Measurements from ENCODE around the gene RASAL1. TPM values are rescaled to one million over a fixed set of nuclear protein-coding genes. Genes with fewer than 3 reads are reported as not detected.

Gene RASAL1
- polyA plus RNA-seq, 2 of the 4 experiments (the other 2 are of a cell fraction) = 0.30 to 0.34 TPM

DNA sequence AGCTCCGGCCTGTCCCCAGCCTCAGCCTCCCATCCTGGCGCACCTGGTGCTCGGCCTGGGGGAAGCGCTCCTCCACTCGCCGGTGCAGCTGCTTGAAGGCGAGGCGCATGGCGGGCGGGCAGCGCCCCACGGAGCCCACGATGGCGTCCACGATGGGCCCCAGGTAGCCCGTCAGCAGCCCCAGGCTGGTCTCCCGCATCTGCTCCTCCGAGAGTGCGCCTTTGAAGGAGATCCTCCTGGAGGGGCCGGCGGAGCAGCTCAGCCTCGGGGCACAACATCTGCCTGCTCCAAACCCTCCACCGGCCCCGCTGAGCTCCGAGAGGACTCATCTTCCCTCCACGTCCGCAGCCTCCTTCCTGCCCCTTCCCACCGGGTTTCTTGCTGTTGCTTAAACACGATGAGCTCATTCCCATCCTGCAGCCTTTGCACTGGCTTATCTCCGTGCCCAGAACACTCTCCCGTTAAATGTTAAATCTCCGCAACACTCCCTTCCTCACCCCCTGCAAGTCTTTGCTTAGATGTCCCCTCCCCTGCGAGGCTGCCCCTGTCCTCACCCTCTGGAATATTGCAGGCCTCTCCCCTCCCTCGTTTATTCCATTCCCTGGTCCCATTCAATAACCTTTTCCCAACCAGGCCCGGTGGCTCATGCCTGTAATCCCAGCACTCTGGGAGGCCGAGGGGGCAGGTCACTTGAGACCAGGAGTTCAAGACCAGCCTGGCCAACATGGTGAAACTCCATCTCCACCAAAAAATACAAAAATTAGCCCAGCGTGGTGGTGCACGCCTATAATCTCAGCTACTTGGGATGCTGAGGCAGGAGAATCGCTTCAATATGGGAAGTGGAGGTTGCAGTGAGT lies 23.3 kb downstream of the RASAL1 start (continued):
- no peak for TF ChIP-seq MYC (IDR thresholded peaks at IDR 0.05; ENCODE audit: borderline replicate concordance, low read length)
- TF ChIP-seq RAD21 (conservative IDR thresholded peaks at IDR 0.05 in 1 of 2, IDR thresholded peaks at IDR 0.05 in 1 of 2) = no peak

DNA sequence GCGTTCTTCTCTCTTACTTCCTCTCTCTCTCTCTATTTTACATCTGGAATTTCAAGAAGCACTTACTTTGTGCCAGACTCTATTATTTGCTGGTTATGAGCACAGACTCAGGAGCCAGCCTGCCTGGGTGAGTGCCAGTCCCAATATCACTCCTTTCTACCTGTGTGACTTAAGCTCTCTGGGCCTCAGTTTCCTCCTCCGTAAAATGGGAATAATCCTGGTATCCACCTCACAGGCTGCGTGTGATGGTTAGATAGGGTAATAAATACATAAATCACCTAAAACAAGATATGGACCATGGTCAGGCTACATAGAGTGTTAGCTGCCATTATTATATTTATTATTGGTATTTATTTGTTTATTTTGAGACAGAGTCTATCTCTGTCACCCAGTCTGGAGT lies 24.3 kb downstream of the RASAL1 start:
- no peak overlapping the region for H3K4me3 ChIP-seq
- CTCF ChIA-PET = interaction anchor here (1.0 to 4.9 kb wide), 5 partner anchors 13 to 84 kb away, joined by 3 to 22 read pairs (median 3); no protein-coding TSS in a partner anchor
- no peak for TF ChIP-seq RFX5 (IDR thresholded peaks at IDR 0.05)
- TF ChIP-seq, protein P1, sequence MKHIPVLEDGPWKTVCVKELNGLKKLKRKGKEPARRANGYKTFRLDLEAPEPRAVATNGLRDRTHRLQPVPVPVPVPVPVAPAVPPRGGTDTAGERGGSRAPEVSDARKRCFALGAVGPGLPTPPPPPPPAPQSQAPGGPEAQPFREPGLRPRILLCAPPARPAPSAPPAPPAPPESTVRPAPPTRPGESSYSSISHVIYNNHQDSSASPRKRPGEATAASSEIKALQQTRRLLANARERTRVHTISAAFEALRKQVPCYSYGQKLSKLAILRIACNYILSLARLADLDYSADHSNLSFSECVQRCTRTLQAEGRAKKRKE (CRISPR knock-in tag; IDR thresholded peaks at IDR 0.05; ENCODE audit: low read depth) = no peak
- FAIRE-seq (no peak), DNase-seq (ENCODE audit: low read depth in 1 of 2, low spot score in 1 of 2) (no peak), ATAC-seq (no peak)
- POLR2A ChIA-PET = no interaction called here
- H3K27ac ChIP-seq = no peak overlapping the region
- H3K9me3 ChIP-seq = no peaks in the 10 kb centered on the region
- 84% methylated on average over 3 of the region's 3 CpGs for WGBS (ENCODE audit: missing lambda C conversion rate)
- H3K4me2 ChIP-seq = no peak overlapping the region
- no peaks in the 10 kb centered on the region for H3K4me1 ChIP-seq

DNA sequence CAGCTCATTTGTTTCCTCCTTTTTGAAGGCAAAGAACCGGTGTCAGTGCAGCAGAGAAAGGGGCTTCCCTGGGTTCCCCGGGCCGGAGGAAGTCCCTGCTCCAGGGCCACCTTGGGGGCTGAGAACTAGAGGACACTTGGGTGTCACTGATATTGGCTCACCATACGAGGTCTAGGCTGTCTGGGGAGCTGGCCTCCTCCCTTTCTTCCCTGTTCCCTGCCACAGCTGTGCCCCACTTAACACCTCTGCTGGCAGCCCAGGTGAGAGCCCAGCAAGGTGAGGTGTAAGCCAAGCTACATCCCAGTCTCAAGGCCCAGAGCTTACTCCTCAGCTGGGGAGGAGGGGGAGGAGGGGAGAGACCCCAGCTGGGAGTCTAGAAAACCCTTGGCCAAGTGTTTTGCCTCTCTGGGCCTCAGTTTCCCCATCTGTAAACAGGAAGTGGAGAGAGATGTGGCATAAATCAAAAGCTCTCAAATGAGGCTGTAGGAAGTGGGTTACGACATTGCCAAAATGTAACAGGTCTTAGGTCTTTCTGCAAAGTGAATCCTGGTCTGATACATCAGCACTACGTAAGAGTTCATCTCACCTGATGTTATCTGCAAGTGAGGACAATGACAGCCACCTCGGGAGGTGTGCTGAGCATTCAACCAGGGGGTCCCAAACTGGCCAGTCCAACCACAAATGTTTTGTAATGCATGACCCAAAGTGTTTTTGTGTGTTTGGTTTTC lies 25.5 kb downstream of the RASAL1 start:
- 49% methylated on average over 7 of the region's 7 CpGs for WGBS (ENCODE audit: missing lambda C conversion rate)
- no peak for FAIRE-seq
- no peak for DNase-seq (ENCODE audit: low read depth in 1 of 2, low spot score in 1 of 2)

DNA sequence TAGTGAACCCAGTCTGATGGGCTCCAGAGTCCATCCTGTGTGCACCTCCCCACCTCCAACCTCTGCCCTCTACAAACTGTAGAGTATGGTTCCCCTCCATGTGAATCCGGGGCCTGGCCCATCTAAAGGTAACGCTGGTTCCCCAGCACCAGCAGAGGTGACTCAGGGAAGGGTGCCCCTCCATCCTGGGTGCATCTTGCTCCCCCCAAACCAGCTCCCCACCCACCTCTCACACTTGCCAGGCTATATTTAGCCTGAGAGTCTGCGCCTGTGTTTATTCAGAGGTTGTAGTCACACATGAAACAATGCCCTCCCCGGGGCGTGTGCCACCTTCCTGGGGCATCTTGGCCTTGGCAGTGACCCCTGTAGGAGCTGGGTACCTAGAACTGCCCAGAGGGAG lies 26.2 kb downstream of the RASAL1 start:
- CTCF ChIA-PET = interaction anchor here (1.0 to 4.9 kb wide), 3 partner anchors 12 to 65 kb away, joined by 3 to 22 read pairs (median 16); no protein-coding TSS in a partner anchor
- TF ChIP-seq, protein P2, sequence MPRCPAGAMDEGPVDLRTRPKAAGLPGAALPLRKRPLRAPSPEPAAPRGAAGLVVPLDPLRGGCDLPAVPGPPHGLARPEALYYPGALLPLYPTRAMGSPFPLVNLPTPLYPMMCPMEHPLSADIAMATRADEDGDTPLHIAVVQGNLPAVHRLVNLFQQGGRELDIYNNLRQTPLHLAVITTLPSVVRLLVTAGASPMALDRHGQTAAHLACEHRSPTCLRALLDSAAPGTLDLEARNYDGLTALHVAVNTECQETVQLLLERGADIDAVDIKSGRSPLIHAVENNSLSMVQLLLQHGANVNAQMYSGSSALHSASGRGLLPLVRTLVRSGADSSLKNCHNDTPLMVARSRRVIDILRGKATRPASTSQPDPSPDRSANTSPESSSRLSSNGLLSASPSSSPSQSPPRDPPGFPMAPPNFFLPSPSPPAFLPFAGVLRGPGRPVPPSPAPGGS (IDR thresholded peaks at IDR 0.05) = no peak
- TF ChIP-seq, protein P3, sequence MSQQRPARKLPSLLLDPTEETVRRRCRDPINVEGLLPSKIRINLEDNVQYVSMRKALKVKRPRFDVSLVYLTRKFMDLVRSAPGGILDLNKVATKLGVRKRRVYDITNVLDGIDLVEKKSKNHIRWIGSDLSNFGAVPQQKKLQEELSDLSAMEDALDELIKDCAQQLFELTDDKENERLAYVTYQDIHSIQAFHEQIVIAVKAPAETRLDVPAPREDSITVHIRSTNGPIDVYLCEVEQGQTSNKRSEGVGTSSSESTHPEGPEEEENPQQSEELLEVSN (IDR thresholded peaks at IDR 0.05; ENCODE audit: borderline replicate concordance, low read depth) = no peak
- TF ChIP-seq EHMT2 (IDR thresholded peaks at IDR 0.05; ENCODE audit: low read depth) = no peak
- no peak for TF ChIP-seq EP300 (IDR thresholded peaks at IDR 0.05)
- TF ChIP-seq, protein P4, sequence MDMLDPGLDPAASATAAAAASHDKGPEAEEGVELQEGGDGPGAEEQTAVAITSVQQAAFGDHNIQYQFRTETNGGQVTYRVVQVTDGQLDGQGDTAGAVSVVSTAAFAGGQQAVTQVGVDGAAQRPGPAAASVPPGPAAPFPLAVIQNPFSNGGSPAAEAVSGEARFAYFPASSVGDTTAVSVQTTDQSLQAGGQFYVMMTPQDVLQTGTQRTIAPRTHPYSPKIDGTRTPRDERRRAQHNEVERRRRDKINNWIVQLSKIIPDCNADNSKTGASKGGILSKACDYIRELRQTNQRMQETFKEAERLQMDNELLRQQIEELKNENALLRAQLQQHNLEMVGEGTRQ (IDR thresholded peaks at IDR 0.05) = no peak
- no peak for TF ChIP-seq MYC (IDR thresholded peaks at IDR 0.05; ENCODE audit: borderline replicate concordance, low read length)
- TF ChIP-seq FOXS1 (CRISPR knock-in tag; IDR thresholded peaks at IDR 0.05) = no peak
- ATAC-seq = peak; percentile 12 to 15; a peak in 4 of 6 replicates

More for the DNA sequence above, 25.5 kb downstream of the RASAL1 start:
- H3K9me3 ChIP-seq = no peaks in the 10 kb centered on the region
- H3K27ac ChIP-seq = no peak overlapping the region
- ChIA-PET CTCF (interaction anchor here (1.0 to 4.9 kb wide), 4 partner anchors 12 to 64 kb away, joined by 3 to 22 read pairs (median 10); no protein-coding TSS in a partner anchor), POLR2A (no interaction called here)
- H3K4me2 ChIP-seq = no peak overlapping the region
- TF ChIP-seq SMC3 (IDR thresholded peaks at IDR 0.05) (no peak), NFE2L2 (conservative IDR thresholded peaks at IDR 0.05; ENCODE audit: low read length) (no peak), RARB (CRISPR knock-in tag; IDR thresholded peaks at IDR 0.05) (no peak), HDAC2 (IDR thresholded peaks at IDR 0.05) (no peak), TP53 (CRISPR knock-in tag; IDR thresholded peaks at IDR 0.05) (no peak), RNF2 (IDR thresholded peaks at IDR 0.05; ENCODE audit: borderline replicate concordance, low read depth) (no peak), TFCP2L1 (CRISPR knock-in tag; IDR thresholded peaks at IDR 0.05) (no peak), RFX5 (IDR thresholded peaks at IDR 0.05) (no peak), MYC (IDR thresholded peaks at IDR 0.05; ENCODE audit: borderline replicate concordance, low read length) (no peak)
- TF ChIP-seq, protein P1 (CRISPR knock-in tag; IDR thresholded peaks at IDR 0.05; ENCODE audit: low read depth) = no peak
- TF ChIP-seq, protein P3 (IDR thresholded peaks at IDR 0.05; ENCODE audit: borderline replicate concordance, low read depth) = no peak
- ATAC-seq = peak in 1 of 2 experiments; percentile 9; a peak in 2 of 6 replicates
- H3K4me1 ChIP-seq = no peaks in the 10 kb centered on the region
- H3K4me3 ChIP-seq = no peak overlapping the region

More for the DNA sequence above, 26.2 kb downstream of the RASAL1 start:
- Histone ChIP-seq H3K4me1 (no peaks in the 10 kb centered on the region), H3K4me3 (no peak overlapping the region), H3K4me2 (no peak overlapping the region), H3K9me3 (no peaks in the 10 kb centered on the region), H3K27ac (no peak overlapping the region)
- DNase-seq (ENCODE audit: low read depth in 1 of 2, low spot score in 1 of 2) = no peak
- POLR2A ChIA-PET = no interaction called here
- 45% methylated on average over 5 of the region's 5 CpGs for WGBS (ENCODE audit: missing lambda C conversion rate)
- FAIRE-seq = no peak
